K562 (cell line): ENCODE measurements around the gene CDK14. TPM values are rescaled to one million over a fixed set of nuclear protein-coding genes. Genes with fewer than 3 reads are reported as not detected.

ENCODE experiments used
- ATAC-seq: fragments of 200-7000 bp; cut with Tn5 transposase; 3 replicates; pipeline ENCODE4 v1.9.1; 2020; ENCODE audit warnings: moderate library complexity
- BruUV-seq: library from RNA; stranded (reverse); fragments of 400-500 nt; replicated peaks from 2 replicates; lab custom pipeline; 2021; lab: Mats Ljungman, UMichigan
- CTCF ChIA-PET: fragments of 300-600 bp; formaldehyde crosslinking; extraction: SDS; loops from one replicate; lab custom pipeline; 2021; ENCODE audit warnings: low intra/inter-chr PET ratio; lab: Yijun Ruan, JAX
- POLR2A ChIA-PET: fragments of 300-600, 350-650 bp; sonication (Branson Sonifier 250); formaldehyde crosslinking; extraction: SDS; loops from one replicate; lab custom pipeline; 2021; ENCODE audit warnings: antibody characterized with exemption, inconsistent platforms; lab: Yijun Ruan, JAX
- DNase-seq, 4 experiments: peaks; one replicate each; pipeline versions ENCODE4 v3.0.0 to v3.0.0-alpha.2; 2011 to 2018; ENCODE audit warnings: low spot score in 3 of 4, mixed read lengths in 3 of 4; ENCODE audit errors: extremely low read depth in 1 of 4
- FAIRE-seq: peaks from 2 replicates; lab custom pipeline; 2011; peaks lifted over from hg19 to GRCh38; lab: Jason Lieb, UNC
- H2AFZ ChIP-seq: 2 replicates; pipeline ENCODE4 v1.6.0; 2011; ENCODE audit warnings: low read depth, low read length, control low read depth, inconsistent platforms
- H3K27ac ChIP-seq: fragments of 200-600 bp; 3 replicates; pipeline ENCODE4 v1.8.0; 2011; ENCODE audit warnings: low read depth, mild to moderate bottlenecking, control low read depth, inconsistent platforms, low read length, moderate library complexity, mixed read lengths; ENCODE audit errors: extremely low read depth
- H3K27me3 ChIP-seq, 2 experiments: fragments of 300-600 bp in 1 of 2; 2 replicates in 1 of 2; 3 replicates in 1 of 2; pipeline versions ENCODE4 v1.6.0 to v1.8.0; 2011; ENCODE audit warnings: inconsistent platforms in 2 of 2, low read length in 2 of 2, mild to moderate bottlenecking in 1 of 2, mixed read lengths in 1 of 2, moderate library complexity in 1 of 2; ENCODE audit not compliant: control insufficient read depth in 2 of 2, insufficient read depth in 2 of 2
- H3K36me3 ChIP-seq: fragments of 300-600 bp; 3 replicates; pipeline ENCODE4 v1.8.0; 2011; ENCODE audit warnings: mild to moderate bottlenecking, low read length, inconsistent platforms; ENCODE audit not compliant: control insufficient read depth, insufficient read depth
- H3K4me1 ChIP-seq, 2 experiments: fragments of 200-600 bp in 1 of 2; replicated peaks in 1 of 2; 2 replicates in 1 of 2; 3 replicates in 1 of 2; pipeline versions ENCODE4 v1.5.1 to v1.8.0; 2011; ENCODE audit warnings: inconsistent platforms in 2 of 2, low read length in 2 of 2, mild to moderate bottlenecking in 1 of 2, mixed read lengths in 1 of 2, moderate library complexity in 1 of 2; ENCODE audit not compliant: control insufficient read depth in 2 of 2, insufficient read depth in 2 of 2
- H3K4me2 ChIP-seq: 2 replicates; pipeline ENCODE4 v1.6.1; 2011; ENCODE audit warnings: low read length, control low read depth, inconsistent platforms, mixed read lengths; ENCODE audit not compliant: insufficient read depth
- H3K4me3 ChIP-seq: fragments of 200-600 bp; sonication (generic), shearing (Covaris generic); 2 replicates; pipeline ENCODE4 v1.5.1; 2016; ENCODE audit warnings: control low read depth, inconsistent platforms
- H3K79me2 ChIP-seq: fragments of 200-600 bp; 3 replicates; pipeline ENCODE4 v1.8.0; 2011; ENCODE audit warnings: low read length, inconsistent platforms; ENCODE audit not compliant: control insufficient read depth, insufficient read depth
- H3K9ac ChIP-seq, 2 experiments: 2 replicates each; pipeline versions ENCODE4 v1.6.0 to v1.6.1; 2011; ENCODE audit warnings: low read depth in 2 of 2, low read length in 2 of 2, control low read depth in 1 of 2, inconsistent platforms in 1 of 2, mild to moderate bottlenecking in 1 of 2, mixed read lengths in 1 of 2; ENCODE audit not compliant: insufficient read depth in 1 of 2
- H3K9me1 ChIP-seq: one replicate; pipeline ENCODE4 v1.6.0; 2011; ENCODE audit warnings: inconsistent platforms, mild to moderate bottlenecking, low read length, moderate library complexity; ENCODE audit not compliant: control insufficient read depth, insufficient read depth
- H3K9me3 ChIP-seq: replicated peaks from 2 replicates; pipeline ENCODE4 v1.5.1; 2011; ENCODE audit warnings: low read depth, low read length, inconsistent platforms; ENCODE audit not compliant: control insufficient read depth, insufficient read depth
- H4K20me1 ChIP-seq: replicated peaks from 2 replicates; pipeline ENCODE4 v1.6.1; 2011; ENCODE audit warnings: low read length, inconsistent platforms, mixed read lengths; ENCODE audit not compliant: control insufficient read depth, insufficient read depth
- GTF3C2 ChIP-seq: IDR thresholded peaks from 3 replicates; pipeline ENCODE4 v1.6.1; 2011; ENCODE audit warnings: borderline replicate concordance, mild to moderate bottlenecking, moderate library complexity; ENCODE audit not compliant: insufficient read length; ENCODE audit errors: extremely low read depth
- MAFK ChIP-seq: IDR thresholded peaks from 2 replicates; pipeline ENCODE4 v1.6.1; 2011; ENCODE audit warnings: low read length, improper control_type of control experiment
- NELFE ChIP-seq: IDR thresholded peaks from 2 replicates; pipeline ENCODE4 v1.6.1; 2011; ENCODE audit warnings: mild to moderate bottlenecking; ENCODE audit not compliant: insufficient read depth, insufficient read length
- NRF1 ChIP-seq, 2 experiments: fragments of 450-650 bp; IDR thresholded peaks in 1 of 2; conservative IDR thresholded peaks in 1 of 2; 2 replicates each; pipeline ENCODE4 v1.6.1; 2014; ENCODE audit warnings: mild to moderate bottlenecking in 2 of 2
- PRPF4 ChIP-seq: fragments of 200-400 bp; formaldehyde crosslinking; IDR thresholded peaks from one replicate; pipeline ENCODE4 v1.6.1; 2017; ENCODE audit warnings: low read length, low read depth, mild to moderate bottlenecking; ENCODE audit not compliant: insufficient read depth, poor library complexity, severe bottlenecking
- TCF7L2 ChIP-seq: fragments of 150-350 bp; IDR thresholded peaks from 2 replicates; pipeline ENCODE4 v1.6.1; 2016; ENCODE audit warnings: low read depth, mild to moderate bottlenecking, low read length, moderate library complexity
- ZMIZ1 ChIP-seq, 2 experiments: fragments of 150-350 bp in 1 of 2; IDR thresholded peaks; 2 replicates each; pipeline ENCODE4 v1.6.1; 2012 to 2016; ENCODE audit warnings: low read depth in 2 of 2, low read length in 2 of 2, mild to moderate bottlenecking in 1 of 2, moderate library complexity in 1 of 2
- ZNF12 ChIP-seq: sonication (generic); formaldehyde crosslinking; IDR thresholded peaks from 2 replicates; pipeline ENCODE4 v1.4.0; 2020; ENCODE audit warnings: mild to moderate bottlenecking, missing genetic modification reagents
- ZNF584 ChIP-seq: fragments of 200-800 bp; sonication (Bioruptor generic); IDR thresholded peaks from 2 replicates; pipeline ENCODE4 v1.6.1; 2016; ENCODE audit warnings: low read depth, mild to moderate bottlenecking, missing genetic modification characterization, missing compliant biosample characterization
- ZNF740 ChIP-seq, 3 experiments: fragments of 200-800 bp in 1 of 3; sonication (Bioruptor generic) in 1 of 3; sonication (generic) in 1 of 3; formaldehyde crosslinking in 1 of 3; IDR thresholded peaks; 2 replicates each; pipeline versions ENCODE4 v1.6.1 to v1.8.0; 2016 to 2022; ENCODE audit warnings: mild to moderate bottlenecking in 2 of 3, missing compliant biosample characterization in 2 of 3, missing genetic modification characterization in 2 of 3, missing genetic modification reagents in 1 of 3
- WGBS: fragments of 100-300 bp; shearing (Covaris generic); methylation state at CpG from one replicate; pipeline ENCODE4 v1.1.6; 2016; ENCODE audit warnings: low coverage, mixed read lengths; ENCODE audit not compliant: insufficient coverage; ENCODE audit errors: missing lambda C conversion rate; 5-methylcytosine and 5-hydroxymethylcytosine counted together
- in situ Hi-C: fragments of 300-500 bp; cut with MboI; formaldehyde crosslinking; loops from 4 replicates; pipeline ENCODE4 v1.15.0; 2018; ENCODE audit warnings: inconsistent platforms, mixed read lengths
- intact Hi-C: fragments of 100-400 bp; cut with micrococcal nuclease; formaldehyde crosslinking; loops from 2 replicates; pipeline ENCODE4 v1.14.2; 2022
- polyA plus RNA-seq, 8 experiments: library from polyadenylated mRNA; depleted of rRNA in 4 of 8; stranded (reverse) in 5 of 8; unstranded in 3 of 8; fragments of >200 nt; fragmentation: Nextera tagmentation in 2 of 8; fragmentation: Illumina TruSeq in 1 of 8; extraction: Ambion mirVana in 2 of 8; extraction: Trizol in 1 of 8; gene quantifications; 2 replicates each; pipeline versions ENCODE4 v1.2.1 to v1.2.3, GENCODE V29; 2011 to 2014; ENCODE audit warnings: inconsistent platforms in 1 of 8, missing spikeins in 1 of 8
- total RNA-seq, 7 experiments: library from RNA; depleted of rRNA in 6 of 7; stranded (reverse); fragments of >200 nt in 6 of 7; fragmentation: Illumina TruSeq in 2 of 7; extraction: Trizol in 2 of 7; gene quantifications; 2 replicates each; pipeline versions ENCODE4 v1.2.1 to v1.2.3, GENCODE V29; 2011 to 2021; ENCODE audit warnings: low replicate concordance in 1 of 7
- TF ChIP-seq, protein P1 (sequence below): IDR thresholded peaks from 2 replicates; pipeline ENCODE4 v1.6.1; 2011; ENCODE audit warnings: borderline replicate concordance, low read depth, mild to moderate bottlenecking, moderate library complexity, low read length; ENCODE audit not compliant: insufficient read depth, poor library complexity, severe bottlenecking

The CDK14 gene
- total and polyA plus RNA-seq, 9 of the 15 experiments (the other 6 are each of a cell fraction or from before 2014, with no cell fraction given), result 0.03 to 0.91 (median 0.16) TPM

DNA sequence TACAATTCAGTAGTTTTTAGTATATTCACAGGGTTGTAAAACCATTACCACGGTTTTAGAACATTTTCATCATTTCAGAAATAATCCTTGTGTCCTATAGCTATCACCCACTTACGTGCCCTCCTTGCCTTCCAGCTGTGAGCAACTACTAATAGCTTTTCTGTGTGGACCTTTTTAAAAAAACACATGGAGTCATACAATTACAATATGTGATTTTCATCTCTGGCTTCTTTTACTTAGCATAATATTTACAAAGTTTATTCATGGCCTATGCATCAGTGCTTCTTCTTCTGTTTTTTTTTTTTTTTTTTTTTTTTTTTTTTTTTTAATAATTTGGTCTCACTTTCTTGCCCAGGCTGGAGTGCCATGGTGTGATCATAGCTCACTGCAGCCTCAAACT lies 76.1 kb downstream of the CDK14 start:
- FAIRE-seq, result no peak
- no TSS peak for BruUV-seq
- 0% methylated on average over 2 of the region's 2 CpGs for WGBS
- TF ChIP-seq ZNF12 (CRISPR knock-in tag) (no peak), GTF3C2 (no peak), ZNF584 (CRISPR knock-in tag) (no peak), TCF7L2 (no peak), MAFK (no peak), NRF1 (conservative IDR thresholded peaks at IDR 0.05 in 1 of 2, IDR thresholded peaks at IDR 0.05 in 1 of 2) (no peak), ZNF740 (CRISPR knock-in tag; IDR thresholded peaks at IDR 0.05) (no peak), ZNF740 (tag; IDR thresholded peaks at IDR 0.05) (no peak), ZMIZ1 (IDR thresholded peaks at IDR 0.05; ENCODE audit: low read depth in 2 of 2, low read length in 2 of 2) (no peak), PRPF4 (no peak), NELFE (no peak)
- TF ChIP-seq, protein P1, sequence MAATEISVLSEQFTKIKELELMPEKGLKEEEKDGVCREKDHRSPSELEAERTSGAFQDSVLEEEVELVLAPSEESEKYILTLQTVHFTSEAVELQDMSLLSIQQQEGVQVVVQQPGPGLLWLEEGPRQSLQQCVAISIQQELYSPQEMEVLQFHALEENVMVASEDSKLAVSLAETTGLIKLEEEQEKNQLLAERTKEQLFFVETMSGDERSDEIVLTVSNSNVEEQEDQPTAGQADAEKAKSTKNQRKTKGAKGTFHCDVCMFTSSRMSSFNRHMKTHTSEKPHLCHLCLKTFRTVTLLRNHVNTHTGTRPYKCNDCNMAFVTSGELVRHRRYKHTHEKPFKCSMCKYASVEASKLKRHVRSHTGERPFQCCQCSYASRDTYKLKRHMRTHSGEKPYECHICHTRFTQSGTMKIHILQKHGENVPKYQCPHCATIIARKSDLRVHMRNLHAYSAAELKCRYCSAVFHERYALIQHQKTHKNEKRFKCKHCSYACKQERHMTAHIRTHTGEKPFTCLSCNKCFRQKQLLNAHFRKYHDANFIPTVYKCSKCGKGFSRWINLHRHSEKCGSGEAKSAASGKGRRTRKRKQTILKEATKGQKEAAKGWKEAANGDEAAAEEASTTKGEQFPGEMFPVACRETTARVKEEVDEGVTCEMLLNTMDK, result no peak

More for the DNA sequence above, 76.1 kb downstream of the CDK14 start:
- no peaks in the 10 kb centered on the region for H3K36me3 ChIP-seq
- DNase-seq (no peak), ATAC-seq (no peak)
- no peak overlapping the region for H3K27ac ChIP-seq
- no peaks in the 10 kb centered on the region for H3K27me3 ChIP-seq
- in situ Hi-C loops (no loop called here), intact Hi-C loops (no loop called here)
- H2AFZ ChIP-seq, result no peak overlapping the region
- H3K4me2 ChIP-seq, result no peak overlapping the region
- H3K79me2 ChIP-seq, result no peaks in the 10 kb centered on the region
- POLR2A ChIA-PET, result no interaction called here
- H3K4me1 ChIP-seq, result no peaks in the 10 kb centered on the region
- no peak overlapping the region for H3K4me3 ChIP-seq
- H3K9me1 ChIP-seq, result no peaks in the 10 kb centered on the region
- H3K9ac ChIP-seq, result no peak overlapping the region
- CTCF ChIA-PET, result no interaction called here
- H4K20me1 ChIP-seq, result no peaks in the 10 kb centered on the region
- H3K9me3 ChIP-seq, result no peaks in the 10 kb centered on the region
